Nephron progenitor cell (in vitro differentiated cells): Measurements from ENCODE around the gene CNKSR1.

Experiments
- DNase-seq: peaks from one replicate; pipeline ENCODE4 v3.0.0; 2021
- H3K27ac Mint-ChIP-seq: 2 replicates; pipeline ENCODE4 v1.8.0; 2021; ENCODE audit warnings: mild to moderate bottlenecking, moderate library complexity, mixed read lengths
- H3K27me3 Mint-ChIP-seq: 2 replicates; pipeline ENCODE4 v1.8.0; 2021; ENCODE audit warnings: mild to moderate bottlenecking, low read depth, mixed read lengths; ENCODE audit not compliant: poor library complexity
- H3K36me3 Mint-ChIP-seq: 2 replicates; pipeline ENCODE4 v1.8.0; 2021; ENCODE audit warnings: low read depth, mixed read lengths
- H3K4me1 Mint-ChIP-seq: 2 replicates; pipeline ENCODE4 v1.8.0; 2021; ENCODE audit warnings: mixed read lengths
- H3K4me3 Mint-ChIP-seq: 2 replicates; pipeline ENCODE4 v1.8.0; 2021; ENCODE audit warnings: mild to moderate bottlenecking, moderate library complexity, mixed read lengths
- H3K9me3 Mint-ChIP-seq: 2 replicates; pipeline ENCODE4 v1.8.0; 2021; ENCODE audit warnings: mild to moderate bottlenecking, moderate library complexity, mixed read lengths
- CTCF ChIP-seq: fragments of 200-600 bp; sonication (generic); IDR thresholded peaks from 2 replicates; pipeline ENCODE4 v1.5.0; 2021; ENCODE audit warnings: antibody characterized with exemption

The CNKSR1 gene

DNA sequence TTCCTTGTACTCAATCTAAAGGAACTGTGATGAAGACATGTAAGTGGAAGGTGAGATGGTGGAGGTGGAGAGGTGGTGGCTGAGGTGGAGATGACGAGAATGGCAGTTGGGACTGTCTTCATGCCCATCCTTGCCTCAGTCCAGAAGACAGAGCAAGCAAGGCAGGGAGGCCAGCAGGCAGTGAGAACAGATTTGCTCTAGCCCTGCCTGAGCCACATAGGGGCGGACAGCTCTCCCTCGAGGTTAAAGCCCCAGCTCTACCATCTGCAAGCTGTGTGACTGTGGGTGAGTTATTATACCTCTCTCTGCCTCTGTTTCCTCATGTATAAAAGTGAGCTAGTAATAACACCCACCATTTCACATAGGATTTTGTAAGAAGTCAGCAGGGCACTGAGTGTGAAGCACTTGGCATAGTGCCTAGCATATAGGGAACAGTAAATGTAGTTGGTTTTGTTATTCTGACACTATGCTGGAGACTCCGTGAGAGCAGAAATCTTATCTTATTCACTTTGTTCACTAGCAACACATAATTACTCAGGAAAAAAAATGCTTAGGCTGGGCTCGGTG, 23.2 kb upstream of the CNKSR1 start:
- Mint-ChIP-seq H3K36me3 (no peaks in the 10 kb centered on the region), H3K27me3 (peaks cover 9% of the 10 kb centered on the region), H3K4me1 (peaks cover 58% of the 10 kb centered on the region), H3K4me3 (no peak overlapping the region), H3K9me3 (no peaks in the 10 kb centered on the region), H3K27ac (no peak overlapping the region)
- DNase-seq = no peak
- TF ChIP-seq CTCF = no peak

DNA sequence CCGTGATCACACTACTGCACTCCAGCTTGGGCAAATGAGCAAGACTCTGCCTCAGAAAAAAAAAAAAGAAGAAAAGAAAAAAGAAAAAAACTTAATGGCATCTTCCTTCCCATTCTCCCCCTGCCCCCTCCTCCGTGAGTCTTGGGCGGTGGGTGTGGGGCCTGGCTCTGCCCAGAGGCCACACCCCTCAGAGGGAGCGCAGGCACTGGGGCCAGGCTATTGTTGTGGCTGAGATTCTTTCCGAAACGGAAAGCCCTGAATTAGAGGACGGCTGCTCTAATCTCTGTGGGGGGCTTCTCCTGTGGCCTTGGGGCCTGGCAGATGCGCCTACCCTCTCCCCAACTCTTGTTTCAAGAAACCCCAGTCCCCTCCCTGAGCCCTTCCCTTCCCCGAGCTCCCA, 22.5 kb upstream of the CNKSR1 start:
- Mint-ChIP-seq H3K36me3 (no peaks in the 10 kb centered on the region), H3K9me3 (no peaks in the 10 kb centered on the region), H3K27me3 (peaks cover 9% of the 10 kb centered on the region), H3K27ac (no peak overlapping the region), H3K4me3 (peak overlapping the region; percentile 64), H3K4me1 (peaks cover 65% of the 10 kb centered on the region)
- TF ChIP-seq CTCF = no peak
- no peak for DNase-seq

DNA sequence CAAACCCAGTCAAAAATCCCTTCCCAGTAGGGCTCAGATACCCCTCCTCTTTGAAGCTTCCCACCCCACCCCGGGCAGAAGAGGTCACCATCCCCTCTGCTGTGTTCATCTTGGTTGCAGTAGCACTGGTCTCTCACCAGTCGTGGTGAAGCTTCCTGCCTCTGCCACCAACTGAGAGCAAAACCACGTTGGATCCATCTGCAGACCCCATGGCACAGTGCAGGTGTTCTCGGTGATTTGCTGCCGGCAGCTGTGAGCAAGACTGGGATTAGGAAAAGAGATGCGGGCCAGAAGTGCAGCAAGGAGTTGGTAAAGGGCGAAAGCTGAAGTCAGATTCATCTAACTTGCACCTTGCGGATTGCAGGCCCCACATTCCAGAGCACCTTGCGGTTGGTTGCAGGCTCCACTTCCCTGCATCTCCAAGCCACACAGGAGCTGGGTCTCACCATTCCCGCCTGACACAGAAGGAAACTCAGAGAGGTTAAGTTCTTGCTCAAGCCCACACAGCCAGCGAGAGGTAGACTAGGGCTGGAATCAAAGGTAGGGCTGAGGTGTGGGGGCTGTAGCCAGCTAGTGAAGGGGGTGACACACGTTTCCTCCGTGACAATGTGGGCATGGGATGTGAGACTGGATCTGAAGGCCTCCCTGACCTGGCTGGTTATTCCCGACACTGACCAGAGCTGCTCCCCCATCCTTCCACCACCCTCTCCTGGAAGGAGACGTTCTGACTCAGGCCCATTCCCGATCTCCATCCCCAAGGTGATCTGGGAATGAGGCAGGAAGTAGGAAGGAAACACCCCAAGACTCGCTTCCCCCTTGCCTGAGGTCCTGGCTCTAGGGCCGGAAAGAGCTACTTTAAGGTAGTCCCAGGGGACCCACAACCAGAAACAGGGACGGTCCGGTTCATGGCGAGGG, 21.7 kb upstream of the CNKSR1 start:
- Mint-ChIP-seq H3K9me3 (no peaks in the 10 kb centered on the region), H3K27me3 (peaks cover 5% of the 10 kb centered on the region), H3K36me3 (no peaks in the 10 kb centered on the region), H3K27ac (peak overlapping the region; percentile 36), H3K4me3 (peak overlapping the region; percentile 64), H3K4me1 (peaks cover 68% of the 10 kb centered on the region)
- TF ChIP-seq CTCF = no peak
- DNase-seq = no peak

GRCh38 chr1:26156285-26157038, 20.8 kb upstream of the CNKSR1 start:
- Mint-ChIP-seq H3K4me1 (peaks cover 70% of the 10 kb centered on the region), H3K27ac (no peak overlapping the region), H3K27me3 (no peaks in the 10 kb centered on the region), H3K4me3 (peak overlapping the region; percentile 47), H3K36me3 (no peaks in the 10 kb centered on the region), H3K9me3 (no peaks in the 10 kb centered on the region)
- TF ChIP-seq CTCF = no peak
- DNase-seq = peak; percentile 40

DNA sequence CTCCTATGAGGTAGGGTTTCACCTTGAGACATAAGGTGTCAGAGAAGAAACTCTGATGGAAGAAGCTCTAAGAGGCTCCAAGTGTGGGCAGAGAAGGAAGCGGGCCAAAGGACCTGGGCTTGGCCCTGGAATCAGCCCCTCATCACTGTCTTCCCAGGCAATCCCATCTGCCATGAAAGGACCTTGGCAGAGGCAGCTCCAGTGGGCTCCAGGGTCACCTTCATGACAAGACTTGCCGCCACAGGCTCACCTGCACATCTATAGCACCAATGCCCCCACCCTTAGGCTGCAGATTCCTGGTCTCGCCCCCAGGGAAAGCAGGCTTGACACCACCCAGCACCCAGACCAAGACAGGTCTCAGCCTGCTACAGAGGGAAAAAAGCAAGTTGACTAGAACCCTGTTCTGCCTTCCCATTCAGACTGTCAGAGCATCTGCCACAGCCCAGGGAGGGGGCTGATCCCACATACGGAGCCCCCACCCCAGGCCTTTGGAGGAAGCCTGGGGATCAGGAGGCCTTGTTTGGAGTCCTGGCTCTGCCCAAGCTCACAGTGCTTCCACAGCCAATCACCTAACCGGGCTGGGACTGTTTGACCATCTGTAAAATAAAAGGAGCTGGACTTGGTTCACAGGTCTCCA, 18.9 kb upstream of the CNKSR1 start:
- no peaks in the 10 kb centered on the region for H3K36me3 Mint-ChIP-seq
- H3K9me3 Mint-ChIP-seq = no peaks in the 10 kb centered on the region
- DNase-seq = no peak
- peak overlapping the region; percentile 62 for H3K4me3 Mint-ChIP-seq
- H3K4me1 Mint-ChIP-seq = peaks cover 73% of the 10 kb centered on the region
- TF ChIP-seq CTCF = no peak
- H3K27ac Mint-ChIP-seq = peak overlapping the region; percentile 83
- H3K27me3 Mint-ChIP-seq = peaks cover 12% of the 10 kb centered on the region
